SK-N-MC (cell line): ENCODE data around the gene CNIH2.

ENCODE experiments used
- EZH2 ChIP-seq: fragments of 200-600 bp; sonication (generic); IDR thresholded peaks from one replicate; pipeline ENCODE4 v1.6.1; 2017; ENCODE audit warnings: antibody characterized with exemption
- FOXP2 ChIP-seq: optimal IDR thresholded peaks from 2 replicates; pipeline ENCODE3; 2011; ENCODE audit warnings: mild to moderate bottlenecking, moderate library complexity; ENCODE audit not compliant: insufficient read depth; ENCODE audit errors: extremely low read length, control extremely low read depth
- POLR2AphosphoS5 ChIP-seq: IDR thresholded peaks from 2 replicates; pipeline ENCODE4 v1.6.1; 2012; ENCODE audit warnings: mild to moderate bottlenecking, low read depth, low read length, borderline replicate concordance

DNA sequence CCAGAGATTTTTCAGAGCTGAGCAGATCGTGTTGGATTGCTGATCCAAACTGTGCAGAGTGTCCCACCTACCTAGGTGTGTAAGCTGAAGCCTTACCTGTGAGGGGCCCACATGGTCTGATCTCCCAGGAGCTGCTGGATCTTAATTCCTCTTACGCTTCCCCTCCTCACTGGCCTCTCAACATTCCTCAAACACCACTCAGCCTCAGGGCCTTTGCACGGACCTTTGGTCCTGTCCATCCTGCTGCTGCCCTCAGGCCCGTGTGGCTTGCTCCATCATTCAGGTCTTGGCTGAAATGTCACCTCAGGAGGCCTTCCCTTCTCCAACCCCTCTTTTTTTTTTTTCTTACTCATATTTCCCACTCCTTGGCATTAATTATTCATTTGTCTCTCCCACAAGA lies 30.7 kb upstream of the CNIH2 start:
- TF ChIP-seq POLR2AphosphoS5 (no peak), EZH2 (no peak), FOXP2 (no peak)
